HG02642 (cell line): ENCODE data around the gene TJP3.

Experiments
- ATAC-seq: cut with Tn5 transposase; IDR thresholded peaks from one replicate; pipeline ENCODE4 v1.9.1; 2021; ENCODE audit warnings: mild to moderate bottlenecking; ENCODE audit not compliant: unreplicated experiment, poor library complexity

The TJP3 gene

DNA sequence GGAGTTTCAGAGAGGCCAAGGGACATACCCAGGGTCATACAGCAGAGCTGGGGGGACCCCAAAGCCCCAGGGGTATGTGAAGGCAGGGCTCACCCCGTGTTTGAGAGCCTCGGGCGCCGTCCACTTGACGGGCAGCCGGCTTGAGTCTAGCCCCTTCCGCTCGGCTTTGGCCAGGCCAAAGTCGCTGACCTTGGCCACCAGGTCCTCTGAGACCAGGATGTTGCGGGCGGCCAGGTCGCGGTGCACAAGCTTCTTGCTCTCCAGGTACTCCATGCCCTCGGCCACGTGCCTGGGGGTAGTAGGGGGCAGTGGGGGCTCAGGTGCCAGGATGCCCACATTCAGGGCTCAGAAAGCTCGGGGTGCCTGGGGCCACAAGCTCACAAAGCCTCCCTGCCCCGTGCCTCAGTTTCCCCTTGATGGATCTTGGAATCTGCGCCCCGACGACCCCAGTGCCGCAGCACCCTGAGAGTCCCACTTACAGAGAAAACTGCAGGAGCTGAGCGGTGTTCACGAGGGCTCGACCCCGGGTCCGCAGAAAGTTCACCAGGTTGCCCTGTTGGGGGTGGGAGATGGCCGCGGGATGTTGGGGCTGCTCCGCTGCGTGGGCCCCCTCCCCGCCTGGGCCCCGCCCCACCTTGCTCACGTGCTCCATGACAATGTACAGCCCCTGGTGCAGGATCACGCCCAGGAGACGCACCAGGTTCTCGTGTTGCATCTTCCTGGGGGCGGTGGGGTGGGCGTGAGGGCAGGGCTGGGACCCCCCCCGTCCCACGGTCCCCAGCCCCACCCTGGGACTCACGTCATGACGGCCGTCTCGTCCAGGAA, 70.9 kb downstream of the TJP3 start:
- no peak for ATAC-seq

- no peak for ATAC-seq
These were observed 72.7 kb downstream of the TJP3 start for GRCh38 chr19:3780786-3781304.

DNA sequence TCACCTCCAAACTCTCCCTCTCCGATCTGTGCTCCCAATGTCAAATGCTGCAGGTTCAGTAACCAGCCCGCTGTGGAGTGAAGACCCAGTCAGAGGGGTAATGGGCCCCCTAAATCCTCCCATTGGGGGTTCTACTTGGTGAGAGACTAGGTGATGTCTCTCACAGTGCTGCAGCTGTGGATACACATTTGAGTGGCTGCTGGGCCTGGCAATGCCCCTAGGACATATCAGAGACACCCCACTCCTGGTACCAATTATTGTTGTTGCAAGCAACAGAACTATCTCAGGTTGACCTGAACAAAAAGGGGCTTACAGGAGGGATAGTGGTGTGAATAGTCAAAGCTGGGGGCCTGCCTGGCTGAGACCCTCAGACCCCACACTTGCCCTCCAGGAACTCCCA, 73.4 kb downstream of the TJP3 start:
- ATAC-seq, result no peak

DNA sequence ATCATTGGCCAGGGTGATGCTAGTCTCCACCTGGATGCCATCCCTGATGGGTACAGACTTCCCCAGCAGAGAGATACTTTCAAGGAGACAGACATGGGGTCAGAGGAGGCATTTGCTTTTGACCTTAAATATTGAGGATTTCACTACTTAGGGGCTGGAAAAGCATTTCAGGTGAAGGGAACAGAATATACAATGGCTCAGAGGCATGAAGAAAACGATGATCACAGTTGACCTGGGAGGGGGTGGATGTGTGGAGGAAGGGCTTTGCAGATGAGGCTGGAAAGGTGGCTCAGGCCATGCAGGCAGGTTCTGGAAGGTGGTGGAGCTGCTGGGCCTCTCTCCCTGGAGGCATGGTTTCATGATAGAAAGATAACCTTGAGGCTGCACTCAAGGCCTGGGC, 74.1 kb downstream of the TJP3 start:
- no peak for ATAC-seq

DNA sequence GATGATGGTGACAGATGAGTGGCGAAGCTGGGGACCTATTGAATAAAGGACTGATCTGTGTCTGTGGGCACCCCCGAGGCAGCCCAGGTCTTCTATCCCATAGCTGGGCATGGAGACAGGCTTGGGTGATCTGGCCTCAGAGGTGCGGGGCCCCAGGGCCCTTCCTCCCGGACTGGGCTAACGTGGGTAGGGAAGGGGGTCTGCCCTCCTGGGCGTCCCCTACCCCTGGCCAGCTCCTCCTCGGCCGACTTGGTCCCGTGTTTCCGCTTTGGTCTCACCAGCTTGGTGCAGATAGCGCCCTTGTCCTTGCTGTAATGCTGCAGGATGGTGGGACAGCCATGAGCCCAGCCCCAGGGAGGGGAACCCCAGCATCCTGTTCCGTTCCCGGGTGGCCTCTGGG, 74.7 kb downstream of the TJP3 start:
- no peak for ATAC-seq

GRCh38 chr19:3783660-3784584, 75.7 kb downstream of the TJP3 start:
- no peak for ATAC-seq

- no peak for ATAC-seq
These were observed 76.6 kb downstream of the TJP3 start for GRCh38 chr19:3784607-3785450.

DNA sequence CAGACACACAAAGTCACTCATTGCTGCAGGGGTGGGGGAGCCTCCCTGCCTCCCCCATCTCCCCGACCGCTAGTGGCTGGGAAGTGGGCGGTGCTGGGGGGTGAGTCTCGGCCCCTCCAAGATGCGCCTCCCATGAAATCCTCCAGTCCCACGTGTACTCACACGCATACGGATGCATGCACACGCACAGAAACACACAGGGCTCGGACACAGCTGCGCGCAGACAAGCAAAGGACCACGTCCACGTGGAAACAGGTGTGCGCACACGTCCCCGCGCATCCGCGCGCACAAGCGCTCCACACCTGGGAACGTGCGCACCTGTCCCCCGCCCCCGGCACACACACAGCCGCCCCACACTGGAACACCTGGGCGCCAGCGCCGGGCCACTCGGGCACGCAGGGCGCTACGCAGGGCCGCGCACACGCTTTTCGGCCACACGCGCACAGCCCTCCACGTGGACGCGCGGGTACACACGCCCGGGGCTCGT, 77.3 kb downstream of the TJP3 start:
- ATAC-seq, result no peak

- ATAC-seq, result no peak
These were observed 78.0 kb downstream of the TJP3 start, which contains the start of gene MATK for GRCh38 chr19:3785938-3786824. Gene MATK (minus strand): TSS chr19:3786381. CDS start chr19:3785135, 1,246 bp downstream.

GRCh38 chr19:3788996-3789778, 81.0 kb downstream of the TJP3 start:
- no peak for ATAC-seq

DNA sequence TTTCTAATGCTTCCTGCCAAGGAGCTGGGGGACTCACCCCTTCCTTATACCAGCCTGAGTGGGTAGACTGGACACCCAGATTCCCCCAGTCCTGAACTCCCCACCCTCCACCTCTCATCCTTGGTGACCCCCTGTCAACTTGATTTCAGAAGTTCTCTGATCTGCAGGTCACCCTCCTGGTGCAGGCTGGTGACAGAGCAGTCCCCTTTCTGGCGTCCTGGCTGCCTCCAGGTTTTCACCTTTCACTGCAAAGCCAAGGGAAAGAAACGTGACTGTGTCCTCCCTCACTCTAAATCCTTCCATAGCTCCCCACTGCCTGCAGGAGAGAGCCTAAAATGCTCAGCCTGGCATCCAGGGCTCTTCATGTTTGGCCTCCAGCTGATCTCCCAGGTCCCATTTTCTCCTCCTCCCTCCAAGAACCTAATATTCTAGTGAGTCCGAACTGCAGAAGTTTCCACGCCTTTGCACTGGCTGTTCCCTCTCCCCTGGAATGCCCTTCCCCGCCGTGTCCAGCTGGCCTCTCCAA, 82.1 kb downstream of the TJP3 start:
- ATAC-seq, result no peak

DNA sequence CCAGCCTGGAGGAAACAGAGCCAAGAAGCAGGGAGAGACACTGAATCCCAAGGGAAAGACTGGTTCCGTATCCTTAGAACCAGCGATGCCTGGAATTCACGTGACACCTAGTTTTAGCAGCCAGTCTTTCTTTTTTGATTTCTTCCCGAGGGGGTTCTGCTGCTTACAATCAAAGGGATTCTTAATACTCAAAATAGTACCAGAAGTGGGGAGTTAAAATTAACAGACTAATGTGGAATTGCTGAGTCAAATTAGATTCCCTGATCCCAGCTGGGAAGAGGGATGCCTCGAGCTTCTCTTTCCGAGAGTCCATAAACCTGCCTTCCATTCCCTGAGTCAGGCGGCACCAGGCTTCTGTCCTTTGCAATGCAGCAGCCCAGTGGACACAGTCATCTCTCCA, 82.8 kb downstream of the TJP3 start:
- ATAC-seq, result no peak

GRCh38 chr19:3792114-3792513, 83.9 kb downstream of the TJP3 start:
- no peak for ATAC-seq

DNA sequence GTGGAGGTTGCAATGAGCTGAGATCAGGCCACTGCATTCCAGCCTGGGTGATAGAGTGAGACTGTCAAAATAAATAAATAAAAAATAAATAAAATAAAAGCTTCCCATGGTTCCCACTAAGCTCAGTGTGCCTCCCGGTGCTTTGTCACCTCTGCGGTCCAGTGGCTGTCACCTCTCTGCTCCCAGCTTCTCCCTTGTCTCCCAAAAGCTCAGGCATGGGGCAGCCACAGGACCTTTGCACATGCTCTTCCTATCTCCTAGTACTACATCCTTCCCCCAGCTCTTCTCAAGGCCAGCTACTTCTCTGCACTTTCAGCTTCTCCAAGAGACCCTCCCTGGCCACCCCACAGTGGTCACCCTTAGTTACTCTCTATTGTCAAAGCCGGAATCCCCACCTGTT, 85.6 kb downstream of the TJP3 start:
- no peak for ATAC-seq

- no peak for ATAC-seq
These were observed 88.2 kb downstream of the TJP3 start for GRCh38 chr19:3796358-3796757.

DNA sequence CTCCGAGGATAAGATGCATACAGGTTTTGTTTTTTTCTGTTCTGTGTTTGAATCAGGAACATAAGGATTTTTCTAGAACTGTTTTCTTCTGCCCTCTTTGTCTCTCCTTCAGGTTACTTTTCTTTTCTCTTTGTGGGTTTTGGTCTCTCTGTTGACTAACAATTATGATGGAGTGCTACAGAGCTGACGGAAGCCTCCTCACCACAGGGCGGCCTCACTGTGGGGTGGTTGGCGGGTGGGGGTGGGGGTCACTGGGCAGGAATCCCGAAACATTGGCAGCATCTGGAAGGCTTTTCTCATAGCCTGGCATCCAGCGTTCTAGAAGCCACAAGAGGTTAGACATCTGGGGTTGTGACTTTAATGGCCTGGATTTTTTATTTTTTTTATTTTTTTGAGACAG, 90.0 kb downstream of the TJP3 start:
- ATAC-seq, result no peak
